CD4-positive, alpha-beta T cell treated with Interleukin-17A for 1 hour (primary cell): ENCODE results near the gene CHMP4A.
A peak's percentile ranks its signal among the peaks of the same experiment; 100 is the strongest.

ENCODE experiments used
- DNase-seq: peaks from one replicate; pipeline ENCODE4 v3.0.0-alpha.2; 2020

Gene CHMP4A, protein sequence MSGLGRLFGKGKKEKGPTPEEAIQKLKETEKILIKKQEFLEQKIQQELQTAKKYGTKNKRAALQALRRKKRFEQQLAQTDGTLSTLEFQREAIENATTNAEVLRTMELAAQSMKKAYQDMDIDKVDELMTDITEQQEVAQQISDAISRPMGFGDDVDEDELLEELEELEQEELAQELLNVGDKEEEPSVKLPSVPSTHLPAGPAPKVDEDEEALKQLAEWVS

DNA sequence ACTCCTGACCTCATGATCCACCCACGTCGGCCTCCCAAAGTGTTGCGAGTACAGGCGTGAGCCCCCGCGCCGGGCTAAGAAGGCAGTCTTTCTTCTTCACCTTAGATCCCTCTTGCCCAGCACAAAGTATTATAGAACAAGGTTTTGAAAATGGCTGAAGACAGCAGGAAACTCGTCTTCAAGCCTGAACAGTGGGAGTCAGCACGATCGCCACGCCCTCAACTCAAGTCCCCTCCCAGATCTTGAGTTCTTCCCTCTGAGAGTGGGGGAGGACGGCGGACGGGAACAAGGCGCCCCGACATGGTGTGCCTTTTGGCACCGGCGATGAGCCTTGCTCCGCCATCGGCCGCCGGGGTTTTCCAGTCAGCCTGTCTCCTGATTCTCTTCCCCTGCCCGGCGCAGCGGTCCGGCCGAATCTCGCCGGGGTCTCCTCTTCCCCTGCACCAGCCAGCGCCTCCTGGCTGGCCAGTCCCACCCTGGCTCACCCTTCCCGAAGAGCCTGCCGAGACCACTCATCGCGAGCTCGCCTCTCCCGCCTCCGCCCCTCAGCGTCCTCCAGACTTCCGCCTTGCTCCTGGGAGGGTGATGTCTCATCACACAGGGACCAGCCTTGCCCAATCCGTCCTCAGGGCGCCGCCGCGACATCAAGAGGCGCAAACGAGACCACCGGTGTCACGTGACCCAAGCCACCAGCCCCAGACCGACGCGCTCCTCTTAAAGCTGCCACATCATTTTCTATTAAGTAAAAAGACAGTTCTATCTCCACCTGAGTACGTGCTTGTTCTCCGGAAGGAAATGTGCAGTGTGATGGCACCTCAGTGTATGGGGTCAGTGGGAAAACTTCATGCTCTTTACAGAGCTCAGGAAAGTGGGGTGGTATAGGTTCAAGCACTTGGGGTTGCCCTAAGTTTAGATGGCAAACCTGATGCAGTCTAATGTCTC is at the start of gene CHMP4A:
Gene CHMP4A (minus strand): TSS at position 565 of the 942 bp plus-strand sequence. CDS start 49 bp downstream, at position 516.
- peak; percentile 97 for DNase-seq

DNA sequence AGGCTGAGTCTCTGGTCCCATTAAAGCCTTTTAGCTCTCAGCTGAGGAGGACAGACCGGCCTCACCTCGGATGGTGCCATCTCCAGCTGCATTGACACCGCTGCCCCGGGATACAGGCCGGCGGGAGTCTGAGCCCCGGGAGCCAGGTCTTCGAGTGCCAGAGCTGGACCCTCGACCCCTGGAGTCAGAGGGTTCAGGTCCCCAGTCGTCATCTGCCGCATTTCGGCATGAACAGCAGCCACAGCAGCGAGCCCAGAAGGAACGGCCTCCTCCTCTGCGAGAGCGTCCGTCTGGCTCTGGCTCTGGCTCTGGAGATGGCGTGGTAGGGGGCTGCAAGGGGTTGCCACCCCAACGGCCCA is 48.7 kb upstream of the CHMP4A start:
- DNase-seq: no peak

DNA sequence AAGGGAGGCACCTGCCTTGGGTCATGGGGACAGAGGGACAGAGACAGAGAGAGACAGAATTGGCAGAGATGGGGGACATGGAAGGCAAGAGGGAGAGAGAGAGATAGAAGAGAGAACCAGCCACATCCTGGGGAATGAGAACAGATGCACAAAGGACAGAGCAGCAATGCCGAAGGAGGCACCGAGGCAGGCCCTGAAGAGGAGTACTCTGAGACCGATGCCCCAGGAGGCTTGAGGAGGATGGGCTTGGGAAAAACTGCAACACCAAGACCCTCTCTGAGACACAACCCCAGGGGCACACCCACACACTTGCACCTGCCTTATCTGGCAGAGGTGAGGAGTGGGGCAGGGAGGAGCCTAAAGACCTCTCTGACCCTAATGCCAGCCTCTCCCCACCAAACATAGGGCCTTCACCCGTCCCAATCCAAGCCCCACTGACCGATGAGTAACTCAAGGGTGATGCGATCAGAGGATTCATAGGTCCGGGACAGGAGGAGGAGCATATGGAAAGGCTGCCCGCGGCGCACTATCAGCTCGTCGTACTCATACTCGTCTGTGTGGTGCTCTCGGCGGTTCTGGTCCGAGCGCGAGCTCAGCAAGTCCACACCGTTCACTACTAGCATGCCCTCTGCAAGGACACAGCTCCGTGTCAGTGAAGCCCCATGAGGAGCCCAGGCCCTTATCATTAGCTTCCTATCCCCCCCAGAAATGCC is 48.1 kb upstream of the CHMP4A start:
- no peak for DNase-seq

DNA sequence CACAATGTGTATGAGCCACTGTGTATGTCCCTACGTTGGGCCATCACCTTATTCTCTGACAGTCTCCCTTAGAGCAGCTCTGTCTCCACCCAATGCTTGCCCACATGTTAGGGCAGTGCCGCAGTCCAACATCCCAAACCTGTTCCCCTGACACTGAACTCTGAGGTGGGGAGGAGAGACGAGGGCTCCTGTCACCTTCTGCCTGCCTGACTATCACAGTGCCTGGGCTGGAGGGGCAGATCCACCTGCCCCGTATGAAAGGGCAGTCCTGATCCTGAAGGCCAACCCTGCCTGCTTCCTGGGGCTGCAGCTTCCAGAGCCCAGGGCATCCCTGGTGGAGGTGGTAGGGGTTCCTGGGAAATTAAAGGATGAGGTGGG is 47.5 kb upstream of the CHMP4A start:
- no peak for DNase-seq

- DNase-seq: no peak
These were observed 46.9 kb upstream of the CHMP4A start for GRCh38 chr14:24260026-24260779.

DNA sequence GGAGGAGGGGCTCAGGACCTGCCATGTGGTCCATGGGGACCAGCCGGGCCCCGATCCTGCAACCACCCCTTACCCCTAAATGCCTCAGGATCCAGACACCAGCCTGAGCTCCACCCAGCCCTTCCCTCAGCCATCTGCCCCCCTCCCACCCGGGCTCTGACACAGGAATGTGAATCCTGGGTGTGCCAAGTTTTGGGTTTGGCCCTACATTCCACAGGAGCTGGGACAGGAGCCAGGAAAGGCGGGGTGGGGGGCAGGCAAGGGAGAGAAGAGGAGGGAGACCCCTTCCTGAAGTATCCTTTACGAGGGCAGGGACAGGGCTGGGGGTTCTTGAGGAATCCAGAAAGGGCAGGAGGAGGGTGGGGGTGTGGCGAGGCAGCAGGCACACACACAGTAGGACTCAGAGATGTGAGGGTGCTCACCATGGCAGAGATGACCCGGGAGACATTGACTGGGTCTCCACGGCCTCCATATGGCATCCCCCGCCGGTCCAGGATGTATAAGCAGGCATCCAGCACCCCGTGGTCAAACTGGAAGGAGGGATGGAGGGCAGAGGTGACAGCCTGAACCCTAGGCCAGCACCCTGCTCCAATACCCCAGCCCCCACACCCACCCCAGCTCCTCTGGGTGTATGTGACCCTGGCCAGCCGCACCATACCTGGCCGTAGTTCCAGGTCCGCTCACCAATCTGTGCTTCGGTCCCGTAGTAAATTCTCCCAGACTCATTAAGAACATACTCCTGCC is 46.2 kb upstream of the CHMP4A start:
- DNase-seq: no peak

DNA sequence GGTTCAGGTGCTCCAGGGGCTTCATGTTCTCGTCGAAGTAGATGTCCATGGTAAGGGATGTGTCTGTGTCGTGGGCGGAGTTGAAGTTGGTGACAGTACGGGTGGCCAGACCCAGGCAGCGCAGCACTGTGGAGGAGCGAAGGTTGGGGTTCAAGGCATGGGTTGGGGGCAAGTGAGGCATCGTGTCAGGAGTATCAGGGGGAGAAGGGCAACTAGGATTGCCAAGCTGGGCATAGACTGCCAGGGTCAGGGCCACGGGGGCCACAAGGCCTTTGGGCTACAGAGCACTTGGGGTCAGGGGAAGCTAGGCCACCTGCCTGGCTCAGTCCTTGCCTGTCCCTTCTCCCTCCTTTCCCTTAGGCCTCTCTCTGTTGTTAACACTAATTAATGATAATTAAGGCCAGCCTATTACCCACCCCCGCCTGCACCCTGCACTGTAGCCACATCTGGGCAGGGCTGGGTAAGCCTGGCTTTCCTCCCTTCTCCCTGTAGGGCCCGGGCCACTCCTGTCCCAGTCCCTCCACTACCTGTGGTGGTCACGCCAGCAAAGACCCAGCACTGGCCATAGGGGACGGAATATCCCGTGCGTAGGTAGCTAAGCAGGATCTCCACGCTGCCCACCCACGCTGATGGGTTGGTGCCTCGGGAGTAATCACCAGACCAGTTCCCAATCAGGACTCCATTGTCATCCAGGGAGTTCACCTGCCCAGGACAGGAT is 45.4 kb upstream of the CHMP4A start:
- no peak for DNase-seq

DNA sequence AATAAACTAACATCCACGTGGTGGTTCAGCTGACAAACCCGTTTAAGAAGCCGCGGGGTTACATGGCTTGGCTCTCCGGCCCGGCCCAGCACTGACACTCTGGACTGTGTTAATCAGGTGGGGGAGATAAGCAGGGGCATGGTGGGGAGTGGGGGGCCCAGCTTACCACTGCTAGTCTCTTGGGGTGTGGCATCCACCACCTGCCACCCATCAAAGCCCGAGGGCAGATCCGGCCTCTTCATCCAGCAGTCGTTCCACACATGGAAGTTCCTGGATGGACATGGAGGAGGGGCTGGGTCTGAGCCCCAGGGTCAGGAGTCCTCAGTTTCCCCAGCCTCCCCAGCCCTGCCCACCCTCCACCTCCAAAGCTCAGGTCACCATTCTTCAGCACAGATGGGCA is 44.8 kb upstream of the CHMP4A start:
- DNase-seq: no peak

GRCh38 chr14:24256960-24257359 is 43.7 kb upstream of the CHMP4A start:
- no peak for DNase-seq

GRCh38 chr14:24255931-24256711 is 42.8 kb upstream of the CHMP4A start:
- DNase-seq: no peak

DNA sequence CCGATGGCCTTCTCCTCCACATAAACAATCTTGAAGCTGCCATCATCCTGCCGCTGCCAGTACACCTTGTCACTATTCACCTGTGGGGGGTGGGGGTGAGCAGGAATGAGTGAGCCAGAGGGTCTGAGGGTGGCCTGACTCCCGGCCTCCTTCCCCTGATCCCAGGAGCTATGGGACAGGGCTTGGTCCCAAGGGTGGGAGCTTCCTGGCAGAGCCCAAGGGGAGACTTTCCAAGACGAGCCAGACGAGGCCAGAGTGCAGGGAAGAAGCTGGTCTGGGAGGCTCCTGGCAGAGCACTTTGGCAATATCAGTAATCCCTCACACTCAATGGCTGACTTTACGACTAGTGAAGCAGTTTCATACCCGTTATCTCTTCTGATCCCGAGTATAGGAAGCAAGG is 42.1 kb upstream of the CHMP4A start:
- DNase-seq: no peak

DNA sequence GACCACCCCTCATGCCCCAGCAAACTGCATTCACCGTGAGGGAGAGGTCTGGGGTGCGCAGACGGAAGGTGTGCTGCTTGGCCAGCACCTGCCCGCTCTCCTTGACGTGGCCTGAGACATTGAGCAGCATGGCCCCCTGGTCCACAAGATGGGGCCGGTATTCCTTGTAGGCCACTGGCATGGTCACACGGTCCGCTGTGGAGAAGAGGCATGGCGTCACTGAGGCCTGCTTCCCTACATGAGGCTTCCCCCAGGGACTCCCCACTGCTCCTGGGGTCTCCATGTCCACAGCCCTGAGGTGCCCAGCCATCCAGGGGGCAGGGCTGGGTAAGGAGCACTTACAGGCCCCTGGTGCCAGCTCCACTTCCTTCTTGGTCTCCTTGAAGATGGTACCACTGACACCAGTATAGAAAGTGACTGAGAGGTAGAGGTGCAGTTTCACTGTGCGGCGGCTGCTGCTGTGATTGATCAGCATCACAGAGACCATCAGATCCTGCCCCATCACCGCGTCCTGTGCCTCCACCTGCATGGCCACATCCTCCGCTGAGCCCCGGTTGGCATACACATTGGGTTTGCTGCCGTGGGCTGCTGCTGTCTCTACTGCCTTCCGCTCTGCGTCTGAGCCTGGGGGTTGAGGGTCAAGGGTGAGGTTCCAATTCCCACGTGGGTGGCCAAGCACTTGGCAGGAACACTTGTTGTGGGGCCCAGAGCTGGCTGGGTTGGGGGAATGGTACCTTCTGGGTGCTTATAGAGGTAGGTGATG is 41.5 kb upstream of the CHMP4A start:
- DNase-seq: no peak

DNA sequence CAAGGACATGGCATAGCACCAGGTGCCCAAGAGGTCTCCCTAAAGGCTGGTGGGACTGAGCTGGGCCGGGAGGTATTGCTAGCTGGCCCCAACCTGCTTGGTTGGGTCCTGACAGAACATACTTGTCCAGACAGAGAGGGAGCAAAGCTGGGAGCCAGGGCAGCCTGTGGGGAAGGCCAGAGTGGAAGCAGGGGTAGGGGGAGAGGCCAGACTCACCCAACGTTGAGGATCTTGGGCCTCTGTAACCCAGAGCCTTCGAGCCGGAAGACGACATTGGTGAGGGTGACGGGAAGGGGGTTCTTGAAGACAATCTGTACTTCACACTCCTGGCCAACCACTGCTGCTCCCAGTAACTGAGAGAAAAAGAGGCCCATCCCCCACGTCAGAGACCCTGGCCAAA is 40.6 kb upstream of the CHMP4A start:
- no peak for DNase-seq

GRCh38 chr14:24252289-24253124 is 39.2 kb upstream of the CHMP4A start:
- DNase-seq: no peak

DNA sequence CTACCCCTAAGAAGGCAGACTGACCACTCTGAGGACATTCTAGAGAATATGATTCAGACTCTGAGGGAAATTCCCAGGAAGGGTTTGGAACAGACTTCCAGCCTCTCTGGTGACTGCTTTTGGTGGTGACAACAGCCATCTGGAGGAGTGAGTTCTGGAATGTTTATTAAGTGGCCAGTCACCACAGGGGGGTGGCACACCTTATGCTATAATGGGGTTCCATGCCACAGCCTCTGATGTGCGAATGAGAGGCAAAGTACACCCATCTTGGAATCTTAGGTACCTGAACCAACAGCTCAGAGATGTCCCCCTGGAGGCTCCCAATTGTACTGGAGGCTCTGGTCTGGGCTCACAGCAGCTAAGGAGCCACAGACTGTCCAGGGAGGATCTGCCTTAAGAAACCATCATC is 38.6 kb upstream of the CHMP4A start:
- DNase-seq: no peak

DNA sequence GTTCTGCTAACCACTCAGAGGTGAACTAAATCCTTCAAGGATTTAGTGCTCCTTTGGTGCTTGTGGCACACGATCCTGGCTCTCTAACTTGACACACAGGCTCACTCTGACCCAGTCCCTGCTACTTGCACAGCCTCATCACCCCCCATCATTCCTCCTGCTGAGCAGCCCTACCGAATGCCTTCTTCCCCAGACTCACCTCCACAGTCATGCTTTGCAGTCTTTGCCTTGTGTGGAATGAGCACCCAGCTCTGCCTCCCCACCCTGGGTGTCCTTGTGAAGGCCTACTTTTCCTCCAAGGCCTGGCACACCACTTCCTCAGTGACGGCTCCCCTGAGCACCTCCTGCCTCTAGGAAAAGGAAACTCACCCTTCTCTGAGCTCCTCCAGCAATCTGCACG is 37.1 kb upstream of the CHMP4A start:
- DNase-seq: no peak

- no peak for DNase-seq
These were observed 36.1 kb upstream of the CHMP4A start for GRCh38 chr14:24249230-24250021.

DNA sequence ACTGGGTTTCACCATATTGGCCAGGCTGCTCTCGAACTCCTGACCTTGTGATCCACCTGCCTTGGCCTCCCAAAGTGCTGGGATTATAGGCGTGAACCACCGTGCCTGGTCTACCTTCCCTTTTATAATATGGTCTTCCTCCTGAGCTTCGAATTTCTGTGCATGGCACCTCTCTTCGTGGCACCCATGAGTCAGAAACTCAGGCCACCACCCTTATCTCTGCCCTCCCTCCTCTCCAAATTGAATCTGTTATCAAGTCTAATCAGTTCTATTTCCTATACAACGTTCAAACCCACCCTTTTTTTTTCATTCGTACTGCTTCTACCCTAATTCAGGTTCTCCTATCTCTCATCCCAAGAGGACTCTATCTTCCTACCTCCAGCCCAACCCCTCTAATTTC is 34.1 kb upstream of the CHMP4A start:
- no peak for DNase-seq
